HG03432 (cell line): Measurements from ENCODE around the gene TIGIT.
A peak's percentile ranks its signal among the peaks of the same experiment; 100 is the strongest.

Experiments used
- ATAC-seq: cut with Tn5 transposase; IDR thresholded peaks from one replicate; pipeline ENCODE4 v1.9.1; 2021; ENCODE audit warnings: mild to moderate bottlenecking, moderate library complexity; ENCODE audit not compliant: unreplicated experiment

TIGIT gene

GRCh38 chr3:114308830-114309229 lies 15.0 kb downstream of the TIGIT start:
- peak; percentile 89 for ATAC-seq

- ATAC-seq: no peak
Observed at GRCh38 chr3:114310695-114311094, 16.9 kb downstream of the TIGIT start.

- no peak for ATAC-seq
Observed at GRCh38 chr3:114313426-114313825, 19.6 kb downstream of the TIGIT start.

GRCh38 chr3:114314282-114314681 lies 20.5 kb downstream of the TIGIT start:
- ATAC-seq: no peak

- no peak for ATAC-seq
Observed at GRCh38 chr3:114318295-114318694, 24.5 kb downstream of the TIGIT start.

GRCh38 chr3:114319453-114319852 lies 25.6 kb downstream of the TIGIT start:
- ATAC-seq: no peak

DNA sequence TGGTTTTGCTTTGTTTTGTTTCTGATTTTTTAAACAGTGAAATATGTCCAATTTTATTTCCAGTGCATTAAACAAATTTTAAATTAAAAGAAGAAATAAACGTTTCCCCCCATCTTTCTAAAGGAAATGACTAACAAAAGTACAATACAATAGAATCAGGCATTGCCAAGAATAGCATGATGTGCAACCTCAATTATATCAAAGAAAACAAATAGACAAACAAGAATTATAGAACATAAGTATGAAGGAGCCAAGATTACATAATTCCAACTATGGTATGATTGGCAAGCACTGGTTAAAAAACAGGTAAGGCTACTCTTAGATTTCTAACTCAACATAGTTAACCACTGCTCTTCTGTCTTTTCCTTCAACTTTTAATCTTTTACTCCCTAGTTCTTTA lies 26.4 kb downstream of the TIGIT start:
- ATAC-seq: no peak

GRCh38 chr3:114323546-114324254 lies 29.9 kb downstream of the TIGIT start:
- ATAC-seq: peak; percentile 70

GRCh38 chr3:114327665-114328064 lies 33.8 kb downstream of the TIGIT start:
- no peak for ATAC-seq

GRCh38 chr3:114328345-114328744 lies 34.5 kb downstream of the TIGIT start:
- ATAC-seq: no peak

- peak; percentile 55 for ATAC-seq
Observed at GRCh38 chr3:114329823-114330222, 36.0 kb downstream of the TIGIT start.

GRCh38 chr3:114331007-114331406 lies 37.2 kb downstream of the TIGIT start:
- no peak for ATAC-seq

- ATAC-seq: no peak
Observed at GRCh38 chr3:114331710-114332109, 37.9 kb downstream of the TIGIT start.

- ATAC-seq: no peak
Observed at GRCh38 chr3:114332342-114333179, 38.7 kb downstream of the TIGIT start.

- no peak for ATAC-seq
Observed at GRCh38 chr3:114333180-114333922, 39.5 kb downstream of the TIGIT start.

- ATAC-seq: no peak
Observed at GRCh38 chr3:114333923-114334240, 40.1 kb downstream of the TIGIT start.

- ATAC-seq: no peak
Observed at GRCh38 chr3:114336122-114336697, 42.4 kb downstream of the TIGIT start.

DNA sequence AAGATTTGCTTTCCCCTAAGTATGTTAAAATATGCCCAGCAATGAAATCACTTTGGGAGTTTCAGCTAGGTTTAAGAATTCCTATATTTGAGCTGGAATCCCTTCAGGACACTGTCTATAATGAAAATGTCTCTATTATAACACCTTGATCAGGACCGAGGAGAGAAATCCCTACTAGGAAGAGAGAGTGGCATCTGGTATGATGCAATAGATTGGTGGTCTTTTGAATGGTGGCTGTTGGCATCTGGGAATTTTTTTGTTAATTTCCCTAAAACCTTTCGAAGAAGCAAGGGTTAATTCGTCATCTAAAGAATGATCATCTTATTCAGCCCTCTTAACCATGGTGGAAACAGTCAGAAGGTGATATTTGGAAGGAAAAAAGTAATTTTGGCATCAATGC lies 43.0 kb downstream of the TIGIT start:
- ATAC-seq: no peak

DNA sequence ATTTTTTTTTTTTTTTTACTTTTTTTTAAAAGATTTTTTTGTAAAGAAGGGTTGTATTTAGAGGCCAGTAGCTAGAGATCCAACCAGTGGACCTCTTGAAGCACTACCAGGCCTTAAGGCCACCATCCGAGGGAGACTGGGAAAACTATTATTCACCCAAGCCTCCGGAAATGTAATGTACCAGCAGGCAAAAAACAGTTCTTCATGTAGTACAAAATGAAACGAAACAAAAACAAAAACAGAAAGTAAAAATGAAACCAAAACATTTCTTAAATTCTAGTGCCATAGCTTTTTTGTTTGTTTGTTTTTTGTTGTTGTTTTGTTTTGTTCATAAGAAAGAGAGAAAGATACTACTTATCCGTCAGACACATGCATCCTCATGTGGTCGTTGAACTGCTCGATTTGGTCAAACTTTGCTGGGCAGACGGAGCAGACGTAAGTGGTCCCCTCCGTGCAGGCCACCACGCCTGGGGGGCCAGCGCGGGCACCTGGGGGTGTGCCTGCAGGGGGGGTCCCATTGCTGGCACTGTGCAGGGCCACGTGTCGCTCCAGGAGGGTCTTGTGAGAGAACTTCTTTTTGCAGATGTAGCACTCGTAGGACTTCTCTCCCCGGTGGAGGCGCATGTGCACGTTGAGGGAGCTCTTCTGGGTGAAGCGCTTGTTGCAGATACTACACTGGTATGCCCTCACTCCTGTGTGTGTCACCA lies 45.0 kb downstream of the TIGIT start:
- no peak for ATAC-seq

DNA sequence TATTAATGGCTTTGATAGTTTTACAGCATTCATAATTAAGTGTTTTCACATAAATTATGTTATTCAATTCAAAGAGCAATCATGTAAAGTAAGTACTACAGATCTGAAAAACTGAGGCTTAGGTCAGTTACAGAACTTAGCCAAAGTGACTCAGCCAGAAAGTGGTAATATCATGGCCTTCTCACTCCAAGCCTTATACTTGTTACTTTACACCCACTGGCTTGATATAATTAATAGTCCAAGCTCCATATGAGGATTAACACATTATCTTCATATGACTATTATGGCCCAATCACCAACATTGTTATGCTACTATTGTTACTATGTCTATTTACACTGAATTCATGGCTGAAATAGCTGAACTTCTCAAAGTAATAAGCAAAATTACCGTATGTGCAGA lies 50.7 kb downstream of the TIGIT start:
- ATAC-seq: no peak

- no peak for ATAC-seq
Observed at GRCh38 chr3:114350271-114350670, 56.4 kb downstream of the TIGIT start.
